GM12873 (cell line): Measurements from ENCODE around the gene PKD1L1.

Experiments
- TF ChIP-seq, protein P1 (sequence below): IDR thresholded peaks from 2 replicates; pipeline ENCODE4 v1.5.1; 2012; ENCODE audit warnings: low read depth, mild to moderate bottlenecking, moderate library complexity, low read length, control low read depth; ENCODE audit not compliant: insufficient read depth; ENCODE audit errors: missing control alignments

Gene PKD1L1

DNA sequence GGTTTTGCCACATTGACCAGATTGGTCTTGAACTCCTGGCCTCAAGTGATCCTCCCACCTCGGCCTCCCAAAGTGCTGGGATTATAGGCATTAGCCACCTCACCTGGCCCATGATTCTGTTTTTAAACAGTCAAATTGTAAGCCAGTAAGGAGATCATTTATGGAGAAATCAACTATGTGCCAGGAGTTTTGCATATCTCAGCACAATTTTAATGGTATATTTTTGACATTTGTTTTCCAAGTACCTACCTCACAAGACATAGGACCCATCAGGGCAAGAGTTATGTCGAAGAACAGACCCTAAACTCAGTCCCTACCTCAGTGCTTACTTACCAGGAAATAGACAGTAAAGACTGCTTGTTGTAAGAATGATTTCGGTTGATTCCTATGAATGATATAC lies 193.0 kb downstream of the PKD1L1 start:
- TF ChIP-seq, protein P1, sequence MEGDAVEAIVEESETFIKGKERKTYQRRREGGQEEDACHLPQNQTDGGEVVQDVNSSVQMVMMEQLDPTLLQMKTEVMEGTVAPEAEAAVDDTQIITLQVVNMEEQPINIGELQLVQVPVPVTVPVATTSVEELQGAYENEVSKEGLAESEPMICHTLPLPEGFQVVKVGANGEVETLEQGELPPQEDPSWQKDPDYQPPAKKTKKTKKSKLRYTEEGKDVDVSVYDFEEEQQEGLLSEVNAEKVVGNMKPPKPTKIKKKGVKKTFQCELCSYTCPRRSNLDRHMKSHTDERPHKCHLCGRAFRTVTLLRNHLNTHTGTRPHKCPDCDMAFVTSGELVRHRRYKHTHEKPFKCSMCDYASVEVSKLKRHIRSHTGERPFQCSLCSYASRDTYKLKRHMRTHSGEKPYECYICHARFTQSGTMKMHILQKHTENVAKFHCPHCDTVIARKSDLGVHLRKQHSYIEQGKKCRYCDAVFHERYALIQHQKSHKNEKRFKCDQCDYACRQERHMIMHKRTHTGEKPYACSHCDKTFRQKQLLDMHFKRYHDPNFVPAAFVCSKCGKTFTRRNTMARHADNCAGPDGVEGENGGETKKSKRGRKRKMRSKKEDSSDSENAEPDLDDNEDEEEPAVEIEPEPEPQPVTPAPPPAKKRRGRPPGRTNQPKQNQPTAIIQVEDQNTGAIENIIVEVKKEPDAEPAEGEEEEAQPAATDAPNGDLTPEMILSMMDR: no peak

DNA sequence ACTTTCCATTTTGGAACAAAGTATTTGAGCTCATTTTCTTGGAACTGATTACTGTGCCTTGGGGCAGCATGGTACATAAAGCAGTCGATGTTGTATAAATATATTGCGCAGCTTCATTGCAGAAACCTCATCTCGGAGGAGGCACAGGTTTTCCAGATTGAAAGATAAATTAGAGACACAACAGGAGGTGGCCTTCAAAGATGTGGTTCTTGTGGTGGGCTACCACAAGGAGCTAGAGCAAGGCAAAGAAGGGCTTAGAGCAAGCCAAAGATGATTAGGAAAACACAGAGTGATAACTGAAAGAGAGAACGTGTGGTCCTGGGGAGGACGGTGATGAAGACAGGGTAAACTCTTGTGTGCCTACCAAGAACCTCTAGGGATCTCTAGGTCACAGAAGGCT lies 197.2 kb downstream of the PKD1L1 start:
- TF ChIP-seq, protein P1: no peak

DNA sequence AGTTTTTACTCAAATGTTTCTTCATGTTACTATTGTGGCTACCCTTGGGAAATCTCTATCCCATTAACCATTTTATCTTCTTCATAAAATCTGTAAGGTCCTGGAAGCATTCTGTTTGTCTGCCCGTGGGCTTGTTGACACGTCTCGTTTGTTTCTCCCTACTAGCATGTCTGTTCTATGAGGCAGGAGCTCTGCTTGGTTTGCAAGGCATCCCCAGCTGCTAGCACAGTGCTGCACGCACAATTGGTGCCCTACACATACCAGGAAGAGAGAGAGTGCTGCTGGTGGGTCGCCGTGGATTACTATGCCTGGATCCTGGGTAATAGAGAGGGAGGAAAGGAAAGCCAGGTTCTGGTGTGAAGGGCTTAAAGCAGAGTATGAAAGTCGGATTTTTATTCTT lies 200.2 kb downstream of the PKD1L1 start:
- TF ChIP-seq, protein P1: no peak

DNA sequence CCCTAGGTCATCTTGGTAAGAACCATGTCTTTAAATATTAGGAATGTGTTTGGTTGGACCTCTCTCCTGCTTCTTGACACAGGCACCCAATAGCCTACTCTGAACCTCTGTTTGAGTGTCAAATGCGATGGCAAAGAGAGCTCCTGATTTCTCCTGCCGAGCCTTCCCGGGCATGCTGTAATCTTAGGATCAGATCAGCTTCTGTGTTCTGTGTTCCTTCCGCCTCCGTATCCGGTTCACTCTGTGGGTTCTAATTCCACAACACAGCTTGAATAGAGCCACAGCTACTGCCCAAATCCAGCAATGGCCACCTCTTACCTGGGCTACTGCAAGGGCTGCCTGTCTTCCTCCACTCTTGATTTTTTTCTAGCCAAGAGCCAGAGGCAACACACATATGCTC lies 201.1 kb downstream of the PKD1L1 start:
- TF ChIP-seq, protein P1: no peak

DNA sequence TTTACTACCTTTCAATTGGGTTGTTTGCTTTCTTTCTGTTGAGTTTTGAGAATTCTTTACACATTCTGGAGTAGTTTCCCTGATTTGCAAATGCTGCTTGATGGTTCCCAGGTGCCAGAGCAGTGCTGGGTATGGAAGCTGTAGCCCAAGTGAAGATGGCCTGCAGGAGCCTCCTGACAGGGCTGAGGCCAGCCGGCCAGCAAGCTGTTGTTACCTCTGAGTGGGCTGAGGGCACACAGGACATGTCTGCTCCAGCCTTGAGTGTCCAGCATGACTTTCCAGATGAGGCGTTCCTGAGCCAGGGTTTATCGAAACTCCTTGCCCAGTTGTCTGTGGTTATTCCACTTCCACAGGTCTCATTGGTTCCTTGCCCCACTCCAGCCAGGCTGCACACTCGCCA lies 201.8 kb downstream of the PKD1L1 start:
- TF ChIP-seq, protein P1: no peak

DNA sequence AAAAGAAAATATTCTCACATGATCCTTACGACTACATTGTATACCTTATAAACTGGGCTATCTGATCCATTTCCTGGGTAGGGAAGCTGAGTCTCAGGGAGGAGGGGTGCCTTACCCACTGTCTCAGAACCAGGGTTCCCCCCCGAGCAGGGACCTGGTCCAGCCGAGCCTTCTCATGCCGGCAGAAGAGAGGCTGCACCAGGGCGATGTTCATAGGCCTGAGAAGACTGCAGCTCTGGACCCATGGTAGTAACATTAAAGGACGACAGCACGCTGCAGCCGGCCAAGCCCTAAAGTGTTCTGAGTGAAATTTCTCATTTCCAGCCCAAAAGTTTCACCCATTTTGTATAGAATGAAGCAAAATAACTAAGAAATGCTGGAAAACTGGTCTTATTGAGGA lies 203.4 kb downstream of the PKD1L1 start:
- TF ChIP-seq, protein P1: no peak

DNA sequence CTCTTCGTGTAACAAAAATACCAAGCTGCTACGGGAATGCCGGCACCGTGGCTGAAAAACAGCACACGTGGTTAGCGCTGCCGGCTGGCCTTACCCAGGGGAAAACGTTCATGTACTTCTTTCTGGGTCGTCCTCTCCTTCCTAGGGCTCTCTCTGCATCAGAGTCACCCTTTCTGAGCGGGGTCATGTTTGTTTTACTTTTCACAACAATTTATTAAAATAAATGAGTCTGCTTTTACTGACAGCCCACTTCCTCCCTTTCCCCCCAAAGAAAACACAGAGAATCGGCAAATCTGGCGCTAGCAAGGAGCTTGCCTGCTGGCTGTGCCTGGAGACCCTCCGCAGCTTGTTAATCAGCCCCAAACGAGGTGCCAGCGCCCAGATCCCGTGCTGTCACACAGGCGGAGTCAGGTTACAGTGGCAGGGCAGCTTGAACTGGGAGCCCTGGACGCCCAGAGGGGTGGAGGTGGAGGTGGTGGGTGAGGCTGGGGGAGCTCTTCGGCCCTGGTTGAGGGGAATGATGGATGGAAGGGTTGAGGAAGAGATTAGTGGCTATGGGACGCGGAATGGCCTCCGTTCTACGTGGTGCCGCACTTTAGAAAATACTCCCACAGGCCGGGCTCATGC lies 204.2 kb downstream of the PKD1L1 start:
- TF ChIP-seq, protein P1: no peak
